Bladder microvascular endothelial cell (primary cell): Measurements from ENCODE around the gene GABBR2. TPM values are rescaled to one million over a fixed set of nuclear protein-coding genes. Genes with fewer than 3 reads are reported as not detected.

Experiments
- total RNA-seq: library from RNA; depleted of rRNA; stranded (reverse); fragments of >200 nt; gene quantifications from 2 replicates; pipeline ENCODE4 v1.2.3, GENCODE V29; 2014

Gene GABBR2
- total RNA-seq = 0.16 and 0.63 TPM in 2 replicates

DNA sequence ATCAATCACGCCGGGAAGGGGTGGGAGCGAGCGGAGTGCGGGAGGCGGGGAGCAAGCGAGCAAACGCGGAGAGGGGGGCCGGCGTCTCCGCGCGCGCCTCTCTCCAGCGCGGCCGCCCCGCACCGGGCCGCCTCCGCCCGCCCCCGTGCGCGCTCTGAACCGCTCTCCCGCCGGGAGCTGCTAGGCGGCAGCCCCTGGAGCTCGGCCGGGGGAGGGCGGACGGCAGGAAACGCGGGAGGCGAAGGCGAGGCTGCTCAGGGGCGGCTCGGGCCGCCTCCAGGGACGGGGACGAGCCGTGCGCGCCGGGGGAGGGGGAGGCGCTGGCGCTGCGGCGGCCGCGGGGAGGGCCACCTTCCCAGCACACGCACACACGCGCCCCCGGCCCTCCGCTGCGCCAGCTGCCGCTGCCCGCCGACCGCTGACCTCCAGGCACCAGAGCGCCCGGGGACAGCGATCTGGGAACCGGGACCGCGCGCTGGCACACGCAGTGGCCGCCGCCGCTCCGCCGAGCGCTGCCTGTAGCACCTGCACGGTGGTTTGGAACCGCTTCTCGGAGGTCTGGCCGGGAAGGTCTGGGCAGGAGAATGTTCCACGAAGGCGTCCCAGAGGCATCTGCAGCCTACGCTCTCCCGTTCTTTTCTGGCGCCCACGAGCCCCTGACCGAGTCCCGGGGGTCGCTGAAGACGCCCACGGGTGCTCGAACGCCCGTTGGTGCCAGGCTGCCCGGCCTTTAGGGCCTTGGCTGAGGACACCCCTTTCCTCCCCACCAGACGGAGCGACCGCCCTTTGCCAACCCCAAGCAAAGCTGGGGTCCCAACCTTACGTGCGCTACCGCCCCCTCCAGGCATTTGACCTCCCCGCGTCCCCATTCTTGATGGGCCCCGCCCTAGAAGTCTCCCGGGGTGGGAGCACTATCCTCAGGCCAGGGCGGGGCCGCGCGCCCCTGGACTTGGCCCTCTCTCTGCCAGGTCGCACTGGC lies at the start of gene GABBR2:
Gene GABBR2 (minus strand): TSS at position 3 of the 979 bp plus-strand sequence. CDS start 198 bp downstream, outside the sequence.

DNA sequence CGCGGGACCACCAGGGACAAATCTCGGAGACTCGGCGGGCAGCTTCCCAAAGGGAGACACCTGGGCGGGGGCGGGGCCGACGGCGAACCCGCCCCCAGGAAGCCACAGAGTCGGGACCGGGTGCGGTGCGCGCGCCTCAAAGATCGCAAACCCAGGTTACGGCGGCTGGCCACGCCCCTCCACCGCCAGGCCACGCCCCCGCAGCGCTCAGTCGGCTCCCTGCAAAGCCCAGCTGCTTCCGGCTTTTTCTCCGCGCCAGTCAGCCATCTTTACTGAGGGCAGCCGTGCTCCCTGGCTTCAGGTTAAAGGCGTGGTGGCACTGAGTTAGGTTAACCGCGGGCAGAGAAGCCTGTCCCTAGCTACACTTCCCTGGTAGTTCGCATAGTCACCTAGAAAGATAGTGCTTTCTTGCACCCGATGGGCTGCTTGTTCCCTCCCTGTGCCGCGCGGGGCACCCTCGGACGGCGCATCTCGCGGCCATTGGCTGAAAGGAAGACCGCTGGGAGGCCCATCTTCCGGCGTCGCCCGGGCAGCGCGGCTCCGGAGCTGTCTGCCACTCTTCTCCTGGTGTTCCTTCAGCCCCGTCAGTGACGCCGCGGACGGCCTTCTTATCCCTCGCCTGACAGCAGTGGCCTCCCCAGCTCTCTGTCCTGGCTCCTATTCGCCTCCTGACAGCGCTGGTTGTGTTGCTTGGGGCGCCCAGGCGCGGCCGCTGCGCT lies 453.0 kb downstream of the GABBR2 start, which contains the start of gene TBC1D2:
Gene TBC1D2 (minus strand): TSS at position 72 of the 719 bp plus-strand sequence. CDS start 108 bp downstream, outside the sequence.

Other genes with a start within 250 kb of the GABBR2 start
- 6.8 and 11.1 TPM in 2 replicates for gene ANKS6, start 87.6 kb upstream of the GABBR2 start, total RNA-seq
- 0.13 and 0.32 TPM in 2 replicates for gene GALNT12, start 98.7 kb upstream of the GABBR2 start, total RNA-seq
- gene COL15A1, start 235.0 kb upstream of the GABBR2 start, total RNA-seq = 18.3 and 28.2 TPM in 2 replicates